22Rv1 (cell line): Measurements from ENCODE around the gene ECEL1.

ENCODE experiments used
- ZFX ChIP-seq: fragments of 450-650 bp; IDR thresholded peaks from 2 replicates; pipeline ENCODE4 v1.6.1; 2017; ENCODE audit warnings: antibody characterized with exemption, borderline replicate concordance
- TF ChIP-seq, protein P1 (sequence below): fragments of 450-650 bp; IDR thresholded peaks from 2 replicates; pipeline ENCODE4 v1.5.1; 2017; ENCODE audit warnings: mild to moderate bottlenecking

DNA sequence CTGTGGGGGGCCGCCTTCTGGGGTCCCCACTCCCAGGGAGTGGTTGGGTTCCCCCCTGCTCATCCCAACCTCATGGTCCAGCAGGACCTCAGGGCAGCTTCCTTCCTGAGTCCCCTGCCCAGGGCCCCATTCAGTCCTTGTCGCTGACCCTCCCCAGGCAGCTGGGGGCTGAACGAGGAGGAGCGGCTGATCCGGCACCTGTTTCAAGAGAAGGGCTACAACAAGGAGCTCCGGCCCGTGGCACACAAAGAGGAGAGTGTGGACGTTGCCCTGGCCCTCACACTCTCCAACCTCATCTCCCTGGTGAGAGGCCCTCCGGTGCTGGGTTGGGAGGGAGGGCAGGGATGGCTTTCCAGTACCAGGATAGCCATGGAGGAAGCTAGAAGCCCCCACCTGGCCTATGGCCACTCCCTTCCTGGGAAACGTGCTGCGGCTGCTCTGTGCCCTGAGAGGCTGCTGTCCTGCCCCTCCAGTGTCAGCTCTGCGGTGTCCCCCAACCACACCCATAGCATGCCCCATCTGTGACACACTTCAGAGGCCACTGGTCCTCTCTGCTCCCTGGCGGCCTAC lies 38.8 kb upstream of the ECEL1 start:
- TF ChIP-seq, protein P1, sequence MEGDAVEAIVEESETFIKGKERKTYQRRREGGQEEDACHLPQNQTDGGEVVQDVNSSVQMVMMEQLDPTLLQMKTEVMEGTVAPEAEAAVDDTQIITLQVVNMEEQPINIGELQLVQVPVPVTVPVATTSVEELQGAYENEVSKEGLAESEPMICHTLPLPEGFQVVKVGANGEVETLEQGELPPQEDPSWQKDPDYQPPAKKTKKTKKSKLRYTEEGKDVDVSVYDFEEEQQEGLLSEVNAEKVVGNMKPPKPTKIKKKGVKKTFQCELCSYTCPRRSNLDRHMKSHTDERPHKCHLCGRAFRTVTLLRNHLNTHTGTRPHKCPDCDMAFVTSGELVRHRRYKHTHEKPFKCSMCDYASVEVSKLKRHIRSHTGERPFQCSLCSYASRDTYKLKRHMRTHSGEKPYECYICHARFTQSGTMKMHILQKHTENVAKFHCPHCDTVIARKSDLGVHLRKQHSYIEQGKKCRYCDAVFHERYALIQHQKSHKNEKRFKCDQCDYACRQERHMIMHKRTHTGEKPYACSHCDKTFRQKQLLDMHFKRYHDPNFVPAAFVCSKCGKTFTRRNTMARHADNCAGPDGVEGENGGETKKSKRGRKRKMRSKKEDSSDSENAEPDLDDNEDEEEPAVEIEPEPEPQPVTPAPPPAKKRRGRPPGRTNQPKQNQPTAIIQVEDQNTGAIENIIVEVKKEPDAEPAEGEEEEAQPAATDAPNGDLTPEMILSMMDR, result no peak
- TF ChIP-seq ZFX, result no peak
